ENCODE results near the gene TENT4B. TPM values are rescaled to one million over a fixed set of nuclear protein-coding genes. Genes with fewer than 3 reads are reported as not detected.

TENT4B gene
- total and polyA plus RNA-seq, 2 experiments from 2014 or later, result 7.7 to 14.8 TPM

- WGBS (ENCODE audit: low lambda C conversion rate, missing lambda C conversion rate), result 98% methylated on average over 4 of the region's 4 CpGs
These were observed 62.6 kb downstream of the TENT4B start for GRCh38 chr16:50215680-50216079.

DNA sequence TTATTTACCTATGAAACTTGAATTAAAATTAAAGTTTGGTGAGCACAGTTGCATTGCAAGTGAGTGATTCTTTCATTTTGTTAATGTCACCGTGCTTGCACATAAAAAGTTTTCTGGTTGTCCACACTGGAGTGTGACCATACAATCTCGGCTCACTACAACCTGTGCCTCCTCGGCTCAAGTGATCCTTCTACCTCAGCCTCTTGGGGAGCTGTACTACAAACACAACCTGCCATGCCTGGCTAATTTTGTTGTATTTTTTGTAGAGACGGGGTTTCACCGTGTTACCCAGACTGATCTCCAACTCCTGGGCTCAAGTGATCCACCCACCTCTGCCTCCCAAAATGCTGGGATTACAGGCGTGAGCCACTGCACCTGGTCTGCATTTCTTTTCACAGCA, 63.1 kb downstream of the TENT4B start:
- Histone ChIP-seq H3K36me3 (replicated peaks; ENCODE audit: insufficient read depth, low read depth) (no peaks in the 10 kb centered on the region), H3K27me3 (no peaks in the 10 kb centered on the region)
- TF ChIP-seq EZH2phosphoT487 (IDR thresholded peaks at IDR 0.05; ENCODE audit: low read depth, severe bottlenecking, unreplicated experiment) (no peak), EZH2 (IDR thresholded peaks at IDR 0.05; ENCODE audit: borderline replicate concordance) (no peak)
- TF ChIP-seq, protein P1, sequence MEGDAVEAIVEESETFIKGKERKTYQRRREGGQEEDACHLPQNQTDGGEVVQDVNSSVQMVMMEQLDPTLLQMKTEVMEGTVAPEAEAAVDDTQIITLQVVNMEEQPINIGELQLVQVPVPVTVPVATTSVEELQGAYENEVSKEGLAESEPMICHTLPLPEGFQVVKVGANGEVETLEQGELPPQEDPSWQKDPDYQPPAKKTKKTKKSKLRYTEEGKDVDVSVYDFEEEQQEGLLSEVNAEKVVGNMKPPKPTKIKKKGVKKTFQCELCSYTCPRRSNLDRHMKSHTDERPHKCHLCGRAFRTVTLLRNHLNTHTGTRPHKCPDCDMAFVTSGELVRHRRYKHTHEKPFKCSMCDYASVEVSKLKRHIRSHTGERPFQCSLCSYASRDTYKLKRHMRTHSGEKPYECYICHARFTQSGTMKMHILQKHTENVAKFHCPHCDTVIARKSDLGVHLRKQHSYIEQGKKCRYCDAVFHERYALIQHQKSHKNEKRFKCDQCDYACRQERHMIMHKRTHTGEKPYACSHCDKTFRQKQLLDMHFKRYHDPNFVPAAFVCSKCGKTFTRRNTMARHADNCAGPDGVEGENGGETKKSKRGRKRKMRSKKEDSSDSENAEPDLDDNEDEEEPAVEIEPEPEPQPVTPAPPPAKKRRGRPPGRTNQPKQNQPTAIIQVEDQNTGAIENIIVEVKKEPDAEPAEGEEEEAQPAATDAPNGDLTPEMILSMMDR (IDR thresholded peaks at IDR 0.05; ENCODE audit: poor library complexity), result no peak

More at GRCh38 chr16:50215680-50216079, 62.6 kb downstream of the TENT4B start:
- no peaks in the 10 kb centered on the region for H3K9me2 ChIP-seq (replicated peaks; ENCODE audit: insufficient read depth)
- H3K79me2 ChIP-seq, result peaks cover 11% of the 10 kb centered on the region
- no peak overlapping the region for H3K4me2 ChIP-seq
- H4K20me1 ChIP-seq (ENCODE audit: insufficient read depth, poor library complexity, severe bottlenecking), result no peaks in the 10 kb centered on the region
- no peaks in the 10 kb centered on the region for H3K27me3 ChIP-seq
- TF ChIP-seq, protein P1 (IDR thresholded peaks at IDR 0.05; ENCODE audit: poor library complexity), result no peak
- TF ChIP-seq EZH2 (IDR thresholded peaks at IDR 0.05; ENCODE audit: borderline replicate concordance) (no peak), EZH2phosphoT487 (IDR thresholded peaks at IDR 0.05; ENCODE audit: low read depth, severe bottlenecking, unreplicated experiment) (no peak)
- H3K9me3 ChIP-seq (ENCODE audit: low read depth), result no peaks in the 10 kb centered on the region
- H3K36me3 ChIP-seq (replicated peaks; ENCODE audit: insufficient read depth, low read depth), result no peaks in the 10 kb centered on the region
- no peak overlapping the region for H3K27ac ChIP-seq
- no peak overlapping the region for H2AFZ ChIP-seq
- no peak for DNase-seq (ENCODE audit: low spot score)
- H3K4me3 ChIP-seq, result no peak overlapping the region
- peaks cover 5% of the 10 kb centered on the region for H3K4me1 ChIP-seq (ENCODE audit: insufficient read depth)

GRCh38 chr16:50219402-50219975, 66.4 kb downstream of the TENT4B start:
- Histone ChIP-seq H3K9me3 (ENCODE audit: low read depth) (no peaks in the 10 kb centered on the region), H3K79me2 (no peaks in the 10 kb centered on the region), H3K4me3 (no peak overlapping the region), H3K4me1 (ENCODE audit: insufficient read depth) (no peaks in the 10 kb centered on the region), H3K4me2 (no peak overlapping the region), H3K9me2 (replicated peaks; ENCODE audit: insufficient read depth) (no peaks in the 10 kb centered on the region), H3K27ac (no peak overlapping the region), H3K36me3 (replicated peaks; ENCODE audit: insufficient read depth, low read depth) (no peaks in the 10 kb centered on the region), H2AFZ (no peak overlapping the region), H3K27me3 (no peaks in the 10 kb centered on the region), H4K20me1 (ENCODE audit: insufficient read depth, poor library complexity, severe bottlenecking) (no peaks in the 10 kb centered on the region)
- 95% methylated on average over 4 of the region's 4 CpGs for WGBS (ENCODE audit: low lambda C conversion rate, missing lambda C conversion rate)
- TF ChIP-seq EZH2phosphoT487 (IDR thresholded peaks at IDR 0.05; ENCODE audit: low read depth, severe bottlenecking, unreplicated experiment) (no peak), EZH2 (IDR thresholded peaks at IDR 0.05; ENCODE audit: borderline replicate concordance) (no peak)
- TF ChIP-seq, protein P1 (IDR thresholded peaks at IDR 0.05; ENCODE audit: poor library complexity), result no peak
- DNase-seq (ENCODE audit: low spot score), result no peak

More for the DNA sequence above, 63.1 kb downstream of the TENT4B start:
- H3K4me3 ChIP-seq, result no peak overlapping the region
- H3K79me2 ChIP-seq, result peaks cover 7% of the 10 kb centered on the region
- no peak for DNase-seq (ENCODE audit: low spot score)
- no peak overlapping the region for H3K27ac ChIP-seq
- no peaks in the 10 kb centered on the region for H3K9me3 ChIP-seq (ENCODE audit: low read depth)
- H3K9me2 ChIP-seq (replicated peaks; ENCODE audit: insufficient read depth), result no peaks in the 10 kb centered on the region
- H4K20me1 ChIP-seq (ENCODE audit: insufficient read depth, poor library complexity, severe bottlenecking), result no peaks in the 10 kb centered on the region
- H3K4me1 ChIP-seq (ENCODE audit: insufficient read depth), result no peaks in the 10 kb centered on the region
- H2AFZ ChIP-seq, result no peak overlapping the region
- 95% methylated on average over 6 of the region's 6 CpGs for WGBS (ENCODE audit: low lambda C conversion rate, missing lambda C conversion rate)
- H3K4me2 ChIP-seq, result no peak overlapping the region

All from hepatocyte (in vitro differentiated cells).